Measurements from ENCODE around the gene TSFM.

DNA sequence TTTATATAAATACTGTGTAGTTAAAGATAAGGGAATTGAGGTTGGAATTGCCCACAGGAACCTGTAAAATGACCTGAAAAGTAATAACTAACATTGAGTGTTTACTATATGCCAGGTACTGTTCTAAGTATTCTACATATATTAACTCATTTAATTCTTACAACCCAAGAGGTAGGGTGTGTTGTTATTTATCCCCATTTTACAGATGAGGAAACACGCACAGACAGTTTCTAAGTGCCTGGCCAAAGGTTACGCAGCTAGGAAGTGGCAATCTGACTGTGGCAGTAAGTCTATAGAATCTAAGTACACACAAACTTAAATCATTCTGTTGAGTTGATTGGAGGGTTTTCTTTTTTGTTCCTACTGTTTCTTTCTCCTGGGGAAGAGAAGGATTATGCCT is 38.8 kb upstream of the TSFM start:
- TF ChIP-seq, protein P1, sequence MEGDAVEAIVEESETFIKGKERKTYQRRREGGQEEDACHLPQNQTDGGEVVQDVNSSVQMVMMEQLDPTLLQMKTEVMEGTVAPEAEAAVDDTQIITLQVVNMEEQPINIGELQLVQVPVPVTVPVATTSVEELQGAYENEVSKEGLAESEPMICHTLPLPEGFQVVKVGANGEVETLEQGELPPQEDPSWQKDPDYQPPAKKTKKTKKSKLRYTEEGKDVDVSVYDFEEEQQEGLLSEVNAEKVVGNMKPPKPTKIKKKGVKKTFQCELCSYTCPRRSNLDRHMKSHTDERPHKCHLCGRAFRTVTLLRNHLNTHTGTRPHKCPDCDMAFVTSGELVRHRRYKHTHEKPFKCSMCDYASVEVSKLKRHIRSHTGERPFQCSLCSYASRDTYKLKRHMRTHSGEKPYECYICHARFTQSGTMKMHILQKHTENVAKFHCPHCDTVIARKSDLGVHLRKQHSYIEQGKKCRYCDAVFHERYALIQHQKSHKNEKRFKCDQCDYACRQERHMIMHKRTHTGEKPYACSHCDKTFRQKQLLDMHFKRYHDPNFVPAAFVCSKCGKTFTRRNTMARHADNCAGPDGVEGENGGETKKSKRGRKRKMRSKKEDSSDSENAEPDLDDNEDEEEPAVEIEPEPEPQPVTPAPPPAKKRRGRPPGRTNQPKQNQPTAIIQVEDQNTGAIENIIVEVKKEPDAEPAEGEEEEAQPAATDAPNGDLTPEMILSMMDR (IDR thresholded peaks at IDR 0.05; ENCODE audit: low read depth, low read length, missing input control), result no peak
- TF ChIP-seq YY1 (IDR thresholded peaks at IDR 0.05), result no peak
- no peak for TF ChIP-seq RAD21 (IDR thresholded peaks at IDR 0.05)
- no peak for TF ChIP-seq TAF1 (conservative IDR thresholded peaks at IDR 0.05)
- no peak for TF ChIP-seq SP1 (IDR thresholded peaks at IDR 0.05)
- TF ChIP-seq, protein P2, sequence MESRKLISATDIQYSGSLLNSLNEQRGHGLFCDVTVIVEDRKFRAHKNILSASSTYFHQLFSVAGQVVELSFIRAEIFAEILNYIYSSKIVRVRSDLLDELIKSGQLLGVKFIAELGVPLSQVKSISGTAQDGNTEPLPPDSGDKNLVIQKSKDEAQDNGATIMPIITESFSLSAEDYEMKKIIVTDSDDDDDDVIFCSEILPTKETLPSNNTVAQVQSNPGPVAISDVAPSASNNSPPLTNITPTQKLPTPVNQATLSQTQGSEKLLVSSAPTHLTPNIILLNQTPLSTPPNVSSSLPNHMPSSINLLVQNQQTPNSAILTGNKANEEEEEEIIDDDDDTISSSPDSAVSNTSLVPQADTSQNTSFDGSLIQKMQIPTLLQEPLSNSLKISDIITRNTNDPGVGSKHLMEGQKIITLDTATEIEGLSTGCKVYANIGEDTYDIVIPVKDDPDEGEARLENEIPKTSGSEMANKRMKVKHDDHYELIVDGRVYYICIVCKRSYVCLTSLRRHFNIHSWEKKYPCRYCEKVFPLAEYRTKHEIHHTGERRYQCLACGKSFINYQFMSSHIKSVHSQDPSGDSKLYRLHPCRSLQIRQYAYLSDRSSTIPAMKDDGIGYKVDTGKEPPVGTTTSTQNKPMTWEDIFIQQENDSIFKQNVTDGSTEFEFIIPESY (IDR thresholded peaks at IDR 0.05), result no peak
- no peak for TF ChIP-seq GABPA (IDR thresholded peaks at IDR 0.05 in 1 of 2, conservative IDR thresholded peaks at IDR 0.05 in 1 of 2)
- no peak for TF ChIP-seq FOXA1 (IDR thresholded peaks at IDR 0.05)
- TF ChIP-seq EGR1 (IDR thresholded peaks at IDR 0.05; ENCODE audit: low read depth in 2 of 2), result no peak

Measured in liver (tissue), 3 donors.